Fibroblast of the conjunctiva (primary cell): ENCODE results near the gene DUSP1.

Experiments used
- DNase-seq: peaks from one replicate; pipeline ENCODE4 v3.0.0-alpha.2; 2010; ENCODE audit warnings: low read depth

The DUSP1 gene

DNA sequence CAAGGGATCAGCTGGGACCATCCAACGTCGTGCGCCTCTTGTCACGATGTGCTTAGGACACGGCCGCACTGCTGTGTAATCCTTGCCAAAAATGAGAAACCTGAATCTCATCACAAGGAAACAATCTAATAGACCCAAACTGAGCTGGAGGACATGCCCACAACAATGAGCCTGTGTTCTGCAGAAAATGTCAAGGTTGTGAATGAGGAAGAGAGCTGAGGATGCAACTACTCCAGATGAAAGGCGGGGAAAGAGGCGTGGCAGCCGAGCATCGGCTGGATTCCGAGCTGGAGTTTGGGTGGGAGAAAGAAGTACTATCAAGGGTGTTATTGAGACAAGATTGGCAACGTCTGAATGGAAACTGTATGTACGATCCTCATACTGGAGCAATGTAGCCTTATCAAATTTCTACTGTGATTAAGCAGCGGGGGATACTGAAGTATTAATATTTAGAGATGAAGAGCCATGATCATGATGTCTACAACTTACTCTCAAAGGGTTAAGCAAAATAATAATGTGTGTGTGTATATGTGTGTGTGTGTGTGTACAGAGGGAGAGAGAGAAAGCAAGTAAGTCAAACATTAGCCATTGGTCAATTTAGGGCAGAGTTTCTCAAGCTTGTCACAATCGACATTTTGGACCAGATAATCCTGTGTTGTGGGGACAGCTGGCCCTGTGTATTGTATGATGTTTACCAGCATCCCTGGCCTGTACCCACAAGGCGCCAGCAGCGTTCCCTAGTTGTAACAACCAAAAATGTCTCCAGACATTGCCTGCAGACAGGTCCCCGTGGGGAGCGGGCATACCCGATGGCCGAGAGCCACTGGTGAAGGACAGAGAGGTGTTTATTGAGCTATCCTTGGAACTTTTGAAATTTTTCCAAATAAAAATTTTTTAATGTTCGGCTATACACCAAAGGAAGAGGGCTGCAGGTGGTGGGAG lies 46.5 kb downstream of the DUSP1 start:
- DNase-seq: no peak

DNA sequence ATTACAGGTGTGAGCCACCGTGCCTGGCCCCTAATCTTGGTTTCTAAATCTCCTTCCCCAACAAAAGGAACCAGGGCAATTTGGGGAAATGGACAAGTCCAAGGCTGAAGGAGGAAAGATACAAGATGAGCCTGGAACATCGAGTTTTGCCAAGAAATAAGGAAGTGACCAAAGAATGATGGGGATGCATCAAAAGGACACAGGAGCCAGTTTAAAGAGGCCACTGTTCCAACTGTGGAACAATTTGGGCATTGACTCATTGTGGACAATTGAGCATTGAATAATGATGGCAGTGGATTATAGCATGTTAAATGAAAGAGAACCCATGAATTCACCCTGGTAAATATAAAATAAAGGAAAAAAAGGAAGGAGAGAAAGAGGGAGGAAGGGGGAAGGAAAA lies 47.5 kb downstream of the DUSP1 start:
- no peak for DNase-seq

DNA sequence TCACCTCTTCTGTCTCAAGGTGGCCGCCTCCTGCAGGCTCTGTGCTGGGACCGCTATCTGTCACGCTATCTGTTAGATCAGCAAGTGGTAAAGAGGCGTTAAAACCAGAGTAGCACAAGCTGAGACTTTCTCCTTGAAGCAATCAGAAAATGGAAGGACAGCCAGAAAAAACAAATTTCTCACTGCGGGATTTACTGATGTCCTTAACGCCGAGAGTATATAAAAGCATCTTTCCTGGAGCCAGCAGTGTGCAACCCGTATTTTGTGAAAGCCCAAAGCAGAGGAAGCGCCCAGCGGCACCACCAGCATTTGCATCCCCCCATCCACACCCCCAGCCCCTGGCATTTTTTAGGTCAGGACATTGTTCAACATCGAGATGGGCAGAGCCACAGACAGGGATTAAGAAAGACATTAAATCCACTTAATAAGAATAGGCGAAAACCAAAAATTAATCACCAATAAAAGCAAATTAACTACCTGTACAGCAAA lies 48.6 kb downstream of the DUSP1 start:
- DNase-seq: peak; percentile 16

DNA sequence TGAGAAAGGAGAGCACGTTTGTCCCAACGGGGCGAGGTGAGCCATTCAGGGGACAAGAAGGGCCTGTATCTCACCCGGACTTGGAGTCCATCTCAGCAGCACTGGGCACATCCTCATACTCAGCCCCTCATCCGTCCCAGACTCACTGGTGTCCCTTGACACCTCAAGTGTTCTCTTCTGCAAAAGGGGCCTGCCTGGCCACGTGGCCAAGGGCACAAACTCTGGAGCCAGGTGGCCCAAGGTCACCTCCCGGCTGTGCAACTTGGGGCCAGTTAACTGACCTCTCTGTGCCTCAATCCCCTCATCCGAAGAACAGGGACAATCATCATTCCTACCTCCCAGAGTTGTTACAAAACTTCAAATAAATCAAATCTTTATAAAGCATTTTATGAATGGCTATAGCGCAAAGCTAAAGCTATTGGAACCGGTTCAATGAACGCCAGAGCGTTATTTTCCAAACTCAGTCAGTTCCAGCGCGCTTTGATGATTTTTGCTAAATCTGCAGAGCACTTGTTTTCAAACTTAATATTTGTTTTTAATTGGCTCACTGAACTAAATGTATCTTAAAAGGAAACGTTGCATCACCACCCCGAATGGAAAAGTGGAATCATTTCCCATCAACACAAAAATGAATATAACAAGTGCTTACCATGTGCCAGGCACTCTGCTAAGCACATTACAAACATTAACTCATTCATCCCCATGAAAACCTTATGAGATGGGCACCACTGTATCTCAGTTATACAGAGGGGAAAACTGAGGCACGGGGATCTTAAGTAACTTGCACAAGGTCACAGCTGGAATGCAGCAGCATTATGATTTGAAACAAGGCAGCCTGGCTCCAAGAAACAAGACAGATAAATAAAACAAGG lies 49.3 kb downstream of the DUSP1 start:
- peak; percentile 76 for DNase-seq

DNA sequence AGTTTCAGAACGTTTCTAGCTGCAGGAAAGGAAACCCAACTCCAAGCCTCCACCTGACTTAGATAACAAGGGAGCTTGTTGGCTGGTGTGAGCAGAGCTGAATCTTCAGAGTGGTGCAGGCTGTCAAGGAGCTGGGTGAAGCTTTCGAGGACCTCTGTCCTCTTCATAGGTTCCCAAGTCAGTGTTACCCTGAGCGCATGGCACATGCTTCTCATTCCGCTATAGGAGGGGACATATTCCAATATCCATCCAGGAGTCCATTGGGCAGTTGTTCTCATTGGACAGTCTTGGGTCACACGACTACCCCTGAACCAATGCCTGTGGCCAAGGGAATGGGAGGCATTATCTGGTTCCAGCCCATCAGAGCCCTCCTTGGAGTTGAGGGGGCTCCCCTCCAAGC lies 50.3 kb downstream of the DUSP1 start:
- DNase-seq: no peak

DNA sequence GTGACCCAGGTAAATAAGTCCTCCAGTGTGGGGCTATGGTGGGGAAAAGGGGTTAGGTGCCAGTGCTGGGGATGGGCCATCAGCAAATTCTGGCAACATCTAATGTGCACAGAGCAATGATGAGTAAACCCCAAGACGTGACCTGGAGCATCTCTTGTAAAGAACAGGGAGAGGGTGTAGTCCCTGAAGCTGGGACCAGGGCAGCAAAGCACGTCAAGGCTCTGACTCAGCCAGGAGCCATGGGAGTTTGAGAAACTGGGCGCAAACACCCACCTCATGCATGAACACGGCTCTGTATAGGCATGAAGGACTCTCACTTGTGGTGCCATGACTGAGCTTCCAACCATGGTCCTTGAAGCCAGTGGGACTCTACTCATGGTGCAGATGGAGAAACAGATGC lies 51.8 kb downstream of the DUSP1 start:
- no peak for DNase-seq

DNA sequence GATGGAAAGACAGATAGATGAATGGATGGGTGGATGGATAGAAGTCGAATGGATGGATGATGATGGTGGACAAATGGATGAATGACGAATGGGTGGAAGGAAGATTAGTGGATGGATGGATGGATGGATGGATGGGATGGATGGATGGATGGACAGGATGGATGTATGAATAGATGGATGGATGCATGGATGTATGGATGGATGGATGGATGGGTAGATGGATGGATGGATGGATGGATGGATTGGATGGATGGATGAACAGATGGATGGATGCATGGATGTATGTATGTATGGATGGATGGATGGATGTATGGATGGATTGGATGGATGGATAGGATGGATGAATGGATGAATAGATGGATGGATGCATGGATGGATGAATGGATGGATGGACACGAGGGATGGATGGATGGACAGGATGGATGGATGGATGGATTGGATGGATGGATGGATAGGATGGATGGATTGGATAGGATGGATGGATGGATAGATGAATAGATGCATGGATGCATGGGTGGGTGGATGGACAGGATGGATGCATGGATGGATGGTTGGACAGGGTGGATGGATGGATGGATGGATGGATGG lies 52.4 kb downstream of the DUSP1 start:
- DNase-seq: no peak
